GM18909 (cell line): ENCODE data around the gene DLL3.

Experiments
- ATAC-seq: cut with Tn5 transposase; IDR thresholded peaks from one replicate; pipeline ENCODE4 v1.9.1; 2021; ENCODE audit warnings: mild to moderate bottlenecking; ENCODE audit not compliant: unreplicated experiment, poor library complexity

DLL3 gene

GRCh38 chr19:39514840-39515550, 16.2 kb downstream of the DLL3 start, which contains the start of gene SELENOV:
TSS of gene SELENOV (plus strand) at chr19:39515139. CDS start at chr19:39515213, 74 bp downstream.
- no peak for ATAC-seq

DNA sequence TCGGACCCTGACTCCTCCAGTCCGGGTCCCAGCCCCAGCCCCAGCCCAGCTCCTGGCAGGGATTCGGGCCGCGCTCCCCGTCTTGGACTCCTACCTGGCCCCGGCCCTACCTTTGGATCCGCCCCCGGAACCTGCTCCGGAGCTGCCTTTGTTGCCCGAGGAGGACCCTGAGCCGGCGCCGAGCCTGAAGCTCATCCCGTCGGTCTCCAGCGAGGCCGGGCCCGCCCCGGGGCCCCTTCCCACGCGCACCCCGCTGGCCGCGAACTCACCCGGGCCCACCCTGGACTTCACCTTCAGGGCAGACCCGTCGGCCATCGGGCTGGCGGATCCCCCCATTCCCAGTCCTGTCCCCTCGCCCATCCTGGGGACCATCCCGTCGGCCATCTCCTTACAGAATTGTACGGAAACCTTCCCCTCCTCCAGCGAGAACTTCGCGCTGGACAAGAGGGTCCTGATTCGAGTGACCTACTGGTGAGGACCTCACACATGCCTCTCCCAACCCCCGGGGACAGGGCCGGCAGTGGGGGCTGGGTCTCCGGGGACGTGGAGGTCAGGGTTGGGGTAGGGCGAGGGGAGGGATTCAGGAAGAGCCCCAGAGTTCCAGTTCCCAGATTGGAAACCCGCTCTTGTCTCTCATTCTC, 16.9 kb downstream of the DLL3 start:
- no peak for ATAC-seq

GRCh38 chr19:39516270-39516669, 17.5 kb downstream of the DLL3 start:
- ATAC-seq: no peak

- ATAC-seq: no peak
These were observed 18.7 kb downstream of the DLL3 start for GRCh38 chr19:39517432-39517831.

DNA sequence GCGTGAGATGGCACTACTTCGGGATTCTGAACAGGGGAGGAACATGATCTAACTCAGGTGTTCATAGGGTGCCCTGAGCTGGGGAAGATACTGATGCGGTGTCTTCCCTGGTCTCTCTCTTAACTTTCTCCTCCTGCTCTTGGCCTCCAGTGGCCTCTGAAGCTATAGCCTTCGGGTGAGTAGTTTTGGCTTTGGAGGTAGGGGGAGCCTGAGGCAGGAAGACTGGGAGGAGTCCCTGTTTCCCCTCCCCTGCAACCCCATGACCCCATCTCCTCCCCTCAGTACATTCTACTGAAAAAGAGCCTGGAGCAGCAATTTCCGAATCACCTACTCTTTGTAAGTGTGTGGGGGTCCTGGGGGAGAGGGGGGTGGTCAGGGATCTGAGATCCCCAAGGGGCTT, 19.7 kb downstream of the DLL3 start:
- ATAC-seq: no peak

DNA sequence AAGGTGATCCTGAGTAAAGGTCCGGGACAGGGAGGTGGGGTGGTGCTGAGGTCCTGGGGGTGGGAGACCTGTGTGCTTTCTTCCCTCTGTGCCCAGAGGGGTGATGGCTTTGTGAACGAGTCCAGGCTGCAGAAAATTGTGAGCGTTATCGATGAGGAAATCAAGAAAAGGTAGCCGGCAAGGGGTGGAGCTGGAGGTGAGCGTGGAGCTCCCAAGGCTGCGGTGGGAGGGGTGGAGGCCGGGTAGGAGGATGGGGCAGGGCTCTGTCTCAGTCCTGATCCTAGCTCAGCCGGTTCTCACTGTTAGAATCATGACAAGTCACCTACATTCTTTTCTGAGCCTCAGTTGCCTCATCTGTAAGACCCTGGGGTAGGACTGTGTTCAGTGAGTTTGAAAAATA, 20.2 kb downstream of the DLL3 start:
- ATAC-seq: no peak

- no peak for ATAC-seq
These were observed 22.1 kb downstream of the DLL3 start for GRCh38 chr19:39520541-39521484.

DNA sequence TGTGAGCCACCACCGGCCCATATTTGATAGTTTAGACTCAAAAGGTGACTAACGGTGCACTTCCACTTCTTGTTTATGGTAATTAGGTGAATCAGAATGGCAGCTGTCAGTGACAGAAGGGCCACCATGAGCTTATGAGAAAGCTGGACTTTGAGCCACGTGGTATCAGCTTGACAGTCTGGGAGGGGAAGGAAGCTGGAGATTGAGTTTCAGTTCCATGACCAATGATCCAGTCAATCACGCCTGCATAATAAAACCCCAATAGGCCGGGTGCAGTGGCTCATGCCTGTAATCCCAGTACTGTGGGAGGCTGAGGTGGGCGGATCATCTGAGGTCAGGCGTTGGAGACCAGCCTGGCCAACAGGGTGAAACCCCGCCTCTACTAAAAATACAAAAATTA, 25.7 kb downstream of the DLL3 start:
- ATAC-seq: no peak

DNA sequence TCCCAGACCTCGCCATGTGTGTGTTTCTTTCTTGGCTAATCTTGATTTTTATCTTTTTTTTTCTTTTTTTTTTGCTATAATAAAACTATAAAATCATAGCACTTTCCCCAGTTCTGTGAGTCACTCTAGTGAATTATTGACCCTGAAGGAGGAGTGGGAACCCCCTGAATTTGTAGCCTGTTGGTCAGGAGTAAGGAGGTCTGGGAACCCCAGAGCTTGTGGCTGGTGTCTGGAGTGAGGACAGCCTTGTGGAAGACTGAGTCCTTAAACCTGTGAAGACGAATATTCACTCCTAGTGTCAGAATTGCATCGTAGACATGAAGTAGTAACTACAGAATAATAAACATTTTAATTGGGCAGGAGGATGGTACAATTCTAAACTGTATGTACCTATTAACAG, 26.5 kb downstream of the DLL3 start:
- no peak for ATAC-seq

DNA sequence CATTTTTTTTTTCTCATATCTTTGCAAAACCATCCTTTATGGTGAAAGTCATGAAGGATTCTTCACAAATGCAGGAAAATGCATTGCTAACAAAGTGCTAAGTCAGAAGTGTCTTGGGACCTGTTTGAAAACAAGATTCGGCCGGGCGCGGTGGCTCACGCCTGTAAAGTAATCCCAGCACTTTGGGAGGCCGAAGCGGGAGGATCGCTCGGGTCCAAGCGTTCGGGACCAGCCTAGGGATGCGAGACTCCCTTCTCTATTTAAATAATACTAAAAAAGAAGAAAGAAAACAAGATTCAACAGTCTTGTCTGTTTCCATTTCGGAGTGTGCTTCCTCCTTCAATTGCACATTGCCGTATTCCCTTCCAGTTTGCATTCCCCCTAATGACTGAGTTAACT, 33.1 kb downstream of the DLL3 start:
- ATAC-seq: no peak

- ATAC-seq: peak; percentile 82
These were observed 33.7 kb downstream of the DLL3 start, which contains the start of gene EID2B for GRCh38 chr19:39532233-39533002. TSS of gene EID2B (minus strand) at chr19:39532852. CDS start at chr19:39532802, 50 bp downstream.

DNA sequence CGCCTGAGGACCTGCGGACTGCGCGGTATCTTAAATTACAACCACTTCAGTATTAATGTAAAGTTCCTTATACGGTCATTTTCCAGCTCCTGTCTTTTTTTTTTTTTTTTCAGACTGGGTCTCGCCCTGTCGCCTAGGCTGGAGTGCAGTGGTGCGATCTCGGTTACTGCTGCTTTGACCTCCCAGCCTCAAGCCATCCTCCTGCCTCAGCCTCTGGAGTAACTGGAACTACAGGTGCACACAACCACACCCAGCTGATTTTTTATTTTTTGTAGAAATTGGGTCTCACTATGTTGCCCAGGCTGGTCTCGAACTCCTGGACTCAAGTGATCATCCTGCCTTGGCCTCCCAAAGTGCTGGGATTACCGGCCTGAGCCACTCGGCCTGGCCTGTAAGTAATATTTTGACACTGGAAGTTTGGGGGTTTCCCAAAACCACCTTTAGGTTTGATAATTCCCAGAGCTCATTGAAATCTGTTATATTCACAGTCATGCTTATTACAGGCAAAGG, 34.3 kb downstream of the DLL3 start:
- ATAC-seq: no peak

DNA sequence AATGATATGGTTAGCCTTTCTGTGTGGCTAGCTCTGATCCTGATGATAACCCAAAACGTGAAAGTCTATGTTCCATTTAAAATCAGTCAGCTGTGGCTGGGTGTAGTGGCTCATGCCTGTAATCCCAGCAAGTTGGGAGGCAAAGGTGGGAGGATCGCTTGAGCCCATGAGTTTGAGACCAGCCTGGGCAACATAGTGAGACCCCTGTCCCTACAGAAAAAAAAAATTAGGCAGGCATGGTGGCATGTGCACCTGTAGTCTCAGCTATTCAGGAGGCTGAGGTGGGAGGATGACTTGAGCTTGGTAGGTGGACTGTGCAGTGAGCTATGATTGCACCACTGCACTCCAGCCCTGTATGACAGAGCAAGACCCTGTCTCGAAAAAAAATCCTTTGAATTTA, 35.0 kb downstream of the DLL3 start:
- ATAC-seq: no peak

GRCh38 chr19:39539165-39539517, 40.4 kb downstream of the DLL3 start:
- ATAC-seq: no peak

- ATAC-seq: peak; percentile 91
These were observed 41.0 kb downstream of the DLL3 start, which contains the start of gene EID2 for GRCh38 chr19:39539518-39540332. TSS of gene EID2 (minus strand) at chr19:39540161. CDS start at chr19:39540079, 82 bp downstream.

DNA sequence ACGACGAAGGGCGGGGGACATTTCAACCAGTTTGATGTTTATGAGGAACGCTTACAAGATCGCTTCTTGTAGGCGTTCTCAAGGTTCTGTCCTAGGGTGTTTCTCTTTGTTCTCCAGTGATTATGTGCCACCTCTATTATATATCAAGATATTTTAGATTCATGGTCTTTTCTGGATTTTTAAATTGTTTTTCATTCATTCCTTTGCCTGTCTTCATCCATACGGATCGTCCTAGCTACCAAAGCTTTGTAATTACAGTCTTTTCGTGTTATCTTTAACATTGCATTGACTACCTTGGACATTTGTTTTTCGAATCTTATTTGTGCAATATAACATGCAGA, 41.6 kb downstream of the DLL3 start:
- no peak for ATAC-seq

DNA sequence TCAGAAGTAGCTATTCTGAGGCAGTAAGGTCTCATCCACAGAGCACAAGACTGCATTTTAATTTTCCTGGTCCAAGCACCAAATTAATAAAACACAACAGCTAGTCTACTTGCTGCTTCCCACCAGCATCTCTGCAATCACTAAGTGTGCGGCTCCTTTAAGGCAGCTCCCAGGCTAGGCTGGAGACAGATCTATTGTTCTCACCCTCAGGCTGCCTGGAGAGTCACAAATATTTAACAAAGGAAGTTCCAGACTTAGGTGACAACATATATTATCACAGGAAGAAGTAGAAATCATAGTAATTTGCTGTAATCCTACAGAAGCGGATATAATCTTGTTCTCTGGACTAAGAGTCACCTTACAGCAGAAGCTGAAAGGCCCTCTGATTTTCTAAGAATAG, 43.5 kb downstream of the DLL3 start:
- no peak for ATAC-seq

DNA sequence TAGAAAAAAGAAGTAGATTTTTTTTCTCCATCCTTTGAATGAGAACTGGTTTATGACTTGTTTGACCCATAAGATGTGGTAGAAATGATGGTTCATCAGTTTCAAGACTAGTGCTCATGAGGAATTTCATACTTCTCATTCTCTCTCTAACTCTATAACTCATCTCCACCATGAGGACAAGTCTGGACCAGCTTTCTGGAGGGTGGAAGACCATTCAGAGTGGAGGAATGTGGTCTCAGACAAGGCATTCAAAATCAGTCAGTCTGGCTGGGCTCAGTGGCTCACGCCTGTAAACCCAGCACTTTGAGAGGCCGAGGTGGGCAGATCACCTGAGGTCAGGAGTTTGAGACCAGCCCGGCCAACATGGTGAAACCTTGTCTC, 44.7 kb downstream of the DLL3 start:
- ATAC-seq: no peak

DNA sequence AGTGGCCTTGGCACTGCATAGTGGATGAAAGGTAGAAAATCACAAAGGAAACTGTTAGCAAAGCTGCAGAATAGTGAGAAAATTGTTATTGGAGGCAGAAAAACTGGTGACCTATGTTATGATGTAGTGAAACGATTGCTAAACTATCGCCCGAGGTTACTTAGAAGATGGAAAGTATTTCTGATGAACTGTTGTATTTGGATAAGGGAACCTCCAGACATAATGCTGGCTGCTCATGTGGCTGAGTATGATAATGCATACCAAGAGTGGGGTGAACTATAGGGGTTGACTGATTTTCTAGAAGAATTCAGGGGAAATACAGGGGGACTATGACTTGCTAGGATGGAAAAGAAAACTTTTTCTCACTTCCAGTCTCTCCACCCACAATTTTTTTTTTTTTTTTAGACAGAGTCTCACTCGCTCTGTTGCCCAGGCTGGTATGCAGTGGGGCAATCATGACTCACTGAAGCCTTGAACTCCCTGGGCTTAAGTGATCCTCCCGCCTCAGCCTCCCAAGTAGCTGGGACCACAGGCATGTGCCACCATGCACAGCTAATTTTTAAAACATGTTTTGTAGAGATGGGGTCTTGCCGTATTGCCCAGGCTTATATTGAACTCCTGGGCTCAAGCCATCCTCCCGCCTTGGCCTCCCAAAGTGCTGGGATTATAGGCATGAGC, 45.6 kb downstream of the DLL3 start:
- ATAC-seq: no peak
